HG03432 (cell line): Measurements from ENCODE around the gene PDIA3.
"Not testable (repeated sequence)": the region's sequence is repeated elsewhere in the genome, so short reads cannot be mapped to it uniquely, and the experiment has no call there.

Source experiments
- ATAC-seq: cut with Tn5 transposase; IDR thresholded peaks from one replicate; pipeline ENCODE4 v1.9.1; 2021; ENCODE audit warnings: mild to moderate bottlenecking, moderate library complexity; ENCODE audit not compliant: unreplicated experiment

PDIA3 gene

GRCh38 chr15:43776101-43776717 lies 30.0 kb downstream of the PDIA3 start:
- peak; percentile 68 for ATAC-seq

DNA sequence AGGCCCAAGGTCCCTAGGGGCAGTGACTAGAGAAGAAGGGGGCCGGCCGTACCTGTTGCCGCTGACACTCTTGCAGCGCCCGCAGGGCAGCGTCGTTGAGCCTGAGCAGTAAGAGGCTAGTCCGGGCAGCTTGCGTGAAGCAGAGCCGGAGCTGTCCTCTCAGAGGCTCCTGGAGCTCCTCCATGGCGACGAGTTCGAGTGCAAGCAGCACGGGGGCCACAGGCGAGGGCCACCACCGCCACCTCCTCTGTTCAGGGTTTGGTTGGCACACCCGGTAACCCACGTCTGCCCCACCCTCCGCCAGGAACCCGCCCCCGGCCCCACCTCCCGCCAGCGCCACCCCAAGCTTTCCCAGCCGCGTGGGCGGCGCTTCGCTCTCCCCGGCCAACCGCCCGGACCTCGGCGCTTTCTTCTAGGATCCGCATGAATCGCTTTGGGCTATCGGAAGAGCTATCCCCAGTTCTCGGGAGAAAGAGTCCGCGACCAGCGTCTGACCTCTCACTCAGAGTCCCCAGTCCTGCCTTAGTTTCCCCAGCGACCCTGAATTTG lies 30.6 kb downstream of the PDIA3 start, which contains the start of gene ELL3:
Gene ELL3 (minus strand): TSS at position 249 of the 549 bp plus-strand sequence. CDS start 65 bp downstream, at position 184.
- peak; percentile 45 for ATAC-seq

DNA sequence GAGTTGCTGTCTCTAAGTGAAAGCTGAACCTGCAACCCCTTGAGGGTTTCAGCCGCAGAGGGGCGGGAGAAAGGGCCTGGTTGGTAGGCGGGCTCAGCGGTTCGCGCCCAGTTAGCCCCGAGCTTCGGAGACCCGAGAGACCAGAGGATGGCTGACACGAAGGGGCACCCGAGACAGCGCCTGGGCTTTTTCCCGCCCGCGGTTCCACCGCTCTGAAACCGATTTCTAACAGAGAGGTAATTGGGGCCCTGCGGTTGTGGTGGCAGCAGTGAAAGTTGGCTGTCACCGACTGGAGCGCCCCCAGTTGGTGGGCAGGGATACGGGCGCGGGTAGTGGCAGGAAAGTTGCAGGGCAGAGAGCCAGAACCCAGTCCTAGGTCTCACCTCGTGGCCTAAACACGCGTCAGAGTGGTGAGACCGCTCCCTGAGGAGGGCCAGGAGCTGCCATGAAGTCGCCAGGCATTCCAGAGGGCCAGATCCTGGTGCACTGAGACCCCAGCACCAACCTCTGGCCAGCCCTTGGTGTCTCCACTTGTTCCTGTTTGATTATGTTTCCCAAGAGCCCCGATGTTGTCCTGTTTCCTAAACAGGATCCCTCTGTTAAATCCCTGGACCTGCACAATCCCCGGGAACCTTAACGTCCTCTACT lies 31.2 kb downstream of the PDIA3 start:
- peak; percentile 73 for ATAC-seq

DNA sequence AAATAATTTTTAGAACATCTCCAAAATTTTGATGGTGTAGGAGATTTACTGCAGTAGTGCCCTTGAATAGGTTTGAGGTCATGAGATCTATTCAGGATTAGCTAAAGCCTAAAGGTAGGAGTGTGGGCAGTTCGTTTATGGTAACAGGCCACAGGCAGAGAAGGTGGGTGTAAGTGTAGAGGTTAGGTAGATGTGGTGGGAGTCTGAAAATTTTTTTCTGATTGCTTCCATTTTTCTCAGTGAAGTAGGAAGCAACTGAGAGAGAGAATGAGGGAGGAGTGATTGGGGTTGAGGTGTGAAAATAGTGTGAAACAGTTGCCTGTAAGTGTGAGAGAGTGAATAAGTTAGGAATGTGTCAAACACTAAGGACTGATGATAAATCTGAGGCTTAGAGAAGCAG lies 32.8 kb downstream of the PDIA3 start:
- no peak for ATAC-seq

- no peak for ATAC-seq
These were observed 43.2 kb downstream of the PDIA3 start for GRCh38 chr15:43789409-43789808.

GRCh38 chr15:43791993-43792760 lies 45.9 kb downstream of the PDIA3 start, which contains the start of gene SERF2:
Gene SERF2, plus strand, starts transcription at chr15:43792320. Its CDS starts 57 bp downstream, at chr15:43792377.
- peak; percentile 86 for ATAC-seq

DNA sequence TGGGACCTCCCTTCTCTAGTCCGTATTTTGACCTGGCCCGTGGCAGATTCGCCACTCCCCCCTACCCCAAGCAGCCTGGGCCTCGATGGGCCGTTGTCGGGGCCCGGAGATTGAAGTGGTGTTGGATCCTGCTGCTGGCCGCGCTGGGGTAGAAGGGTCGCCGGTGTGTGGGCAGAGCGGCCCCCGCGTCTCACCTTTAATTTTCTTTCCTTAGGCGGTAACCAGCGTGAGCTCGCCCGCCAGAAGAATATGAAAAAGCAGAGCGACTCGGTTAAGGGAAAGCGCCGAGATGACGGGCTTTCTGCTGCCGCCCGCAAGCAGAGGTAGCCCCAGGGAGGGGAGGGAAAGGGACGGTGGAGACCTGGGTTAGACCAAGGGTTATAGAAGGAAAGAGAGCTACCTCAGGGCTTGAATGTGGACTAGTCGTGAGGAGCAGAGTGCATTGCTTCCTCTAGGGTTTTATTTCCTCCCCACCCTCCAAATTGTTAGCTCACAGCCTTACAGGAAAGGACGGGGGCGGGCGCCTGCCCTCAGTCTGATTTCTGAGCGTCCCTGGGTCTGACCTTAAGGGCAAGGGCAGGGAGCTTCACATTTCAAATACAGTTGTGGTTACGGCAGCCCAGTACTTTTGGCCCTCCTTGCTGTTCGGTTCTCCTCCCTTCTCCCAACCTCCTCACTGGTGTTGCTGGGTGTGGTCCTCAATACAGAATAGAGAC lies 46.7 kb downstream of the PDIA3 start:
- no peak for ATAC-seq

GRCh38 chr15:43793647-43794046 lies 47.4 kb downstream of the PDIA3 start:
- ATAC-seq, result no peak

DNA sequence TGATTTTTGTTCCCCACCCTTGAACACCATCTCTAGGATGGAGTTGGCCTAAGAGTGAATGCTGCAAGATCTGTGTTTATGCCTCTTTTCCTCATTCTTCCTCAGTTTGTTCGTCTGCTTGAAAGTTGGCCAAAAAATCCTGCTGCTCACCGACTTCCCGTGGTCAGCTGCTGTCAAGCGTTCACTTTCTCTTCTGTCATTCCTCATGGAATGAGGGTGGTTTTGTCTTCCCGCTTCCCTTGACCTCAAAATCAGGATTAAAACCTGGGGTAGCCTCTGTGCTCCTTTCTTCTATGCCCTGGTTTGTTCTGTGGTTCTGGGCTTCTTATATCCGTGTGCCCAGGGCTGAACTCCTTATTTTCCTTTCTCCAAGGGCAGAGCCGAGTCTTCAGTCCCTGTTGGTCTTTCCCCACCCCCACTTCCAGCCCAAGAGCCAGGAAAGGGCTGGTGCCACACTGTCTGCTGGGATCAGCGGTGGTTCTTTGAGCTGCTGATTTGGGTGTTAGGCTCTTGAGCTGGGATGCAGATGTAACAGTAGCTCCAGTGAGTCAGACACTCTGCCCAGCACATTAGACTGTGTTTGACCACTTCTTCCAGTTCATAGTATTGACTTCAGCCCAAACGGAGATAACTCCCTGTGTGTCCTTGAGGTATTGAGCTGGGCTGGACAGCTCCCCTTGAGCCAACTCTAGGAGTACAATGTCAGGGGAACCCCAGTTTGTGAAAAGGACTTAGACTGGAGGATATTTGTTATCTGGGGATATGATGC lies 48.2 kb downstream of the PDIA3 start:
- no peak for ATAC-seq

- no peak for ATAC-seq
These were observed 49.0 kb downstream of the PDIA3 start for GRCh38 chr15:43795197-43795596.

- no peak for ATAC-seq
These were observed 49.8 kb downstream of the PDIA3 start for GRCh38 chr15:43795997-43796396.

- no peak for ATAC-seq
These were observed 50.3 kb downstream of the PDIA3 start for GRCh38 chr15:43796566-43796965.

- ATAC-seq, result no peak
These were observed 53.1 kb downstream of the PDIA3 start for GRCh38 chr15:43799209-43799944.

GRCh38 chr15:43799945-43800285 lies 53.7 kb downstream of the PDIA3 start, which contains the start of gene SERINC4:
Gene SERINC4, minus strand, starts transcription at chr15:43800220. Its CDS starts 234 bp downstream, at chr15:43799986.
- ATAC-seq, result no peak

GRCh38 chr15:43800286-43801141 lies 54.3 kb downstream of the PDIA3 start, which contains the start of gene HYPK:
Gene HYPK, plus strand, starts transcription at chr15:43800599. Its CDS starts 24 bp downstream, at chr15:43800623.
- peak; percentile 85 for ATAC-seq

DNA sequence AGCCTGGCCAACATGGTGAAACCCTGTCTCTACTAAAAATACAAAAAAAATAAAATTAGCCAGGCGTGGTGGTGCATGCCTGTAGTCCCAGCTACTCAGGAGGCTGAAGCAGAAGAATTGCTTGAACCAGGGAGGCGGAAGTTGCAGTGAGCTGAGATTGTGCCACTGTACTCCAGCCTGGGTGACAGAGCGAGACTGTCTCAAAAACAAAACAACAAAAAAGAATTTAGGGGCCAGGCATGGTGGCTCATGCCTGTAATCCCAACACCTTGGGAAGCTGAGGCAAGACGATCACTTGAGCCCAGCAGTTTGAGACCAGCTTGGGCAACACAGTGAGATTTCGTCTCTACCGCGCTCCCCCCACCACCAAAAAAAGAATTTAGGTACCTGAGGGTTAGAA lies 56.4 kb downstream of the PDIA3 start:
- ATAC-seq, result not testable (repeated sequence)

DNA sequence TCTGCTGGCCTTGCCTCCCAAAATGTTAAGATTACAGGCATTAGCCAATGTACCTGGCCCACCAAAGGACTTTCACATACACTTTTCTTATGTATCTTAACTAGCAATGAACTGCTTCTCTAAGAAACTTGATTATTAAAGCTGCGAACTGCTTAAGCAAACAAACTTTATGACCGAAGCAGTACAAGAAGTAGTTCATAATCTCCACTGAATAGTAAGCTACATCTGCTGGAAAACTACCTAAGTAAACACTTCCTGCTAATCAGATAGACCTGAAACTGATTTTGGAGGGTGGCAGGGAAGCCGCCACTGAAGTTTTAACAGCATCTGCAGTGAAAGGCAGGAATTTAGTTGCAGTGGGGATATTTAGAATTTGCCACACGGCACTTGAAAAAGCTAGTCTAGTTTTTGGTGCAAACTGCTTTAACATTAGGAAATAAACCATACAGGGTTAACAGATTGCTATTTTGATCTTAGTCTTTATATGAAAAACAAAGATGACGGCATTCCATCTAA lies 62.3 kb downstream of the PDIA3 start:
- no peak for ATAC-seq
